Neuronal stem cell (in vitro differentiated cells): ENCODE measurements around the gene NUDCD3.

ENCODE experiments used
- DNase-seq: peaks from one replicate; pipeline ENCODE4 v3.0.0-alpha.2; 2013; ENCODE audit warnings: low spot score
- H2AFZ ChIP-seq: one replicate; pipeline ENCODE4 v1.6.1; 2013; ENCODE audit warnings: mild to moderate bottlenecking, low read length, inconsistent platforms
- H2AK5ac ChIP-seq: 2 replicates; pipeline ENCODE4 v1.6.1; 2013; ENCODE audit warnings: low read depth, mild to moderate bottlenecking, inconsistent platforms, low read length, moderate library complexity, mixed read lengths
- H2BK120ac ChIP-seq: 2 replicates; pipeline ENCODE4 v1.6.1; 2013; ENCODE audit warnings: low read depth, mild to moderate bottlenecking, inconsistent platforms, low read length, moderate library complexity, mixed read lengths
- H2BK12ac ChIP-seq: one replicate; pipeline ENCODE4 v1.6.1; 2013; ENCODE audit warnings: low read length, inconsistent platforms
- H2BK15ac ChIP-seq: 2 replicates; pipeline ENCODE4 v1.6.1; 2013; ENCODE audit warnings: mild to moderate bottlenecking, low read length, inconsistent platforms, mixed read lengths
- H2BK5ac ChIP-seq: one replicate; pipeline ENCODE4 v1.6.1; 2013; ENCODE audit warnings: inconsistent platforms, mild to moderate bottlenecking, low read length, moderate library complexity
- H3K14ac ChIP-seq: one replicate; pipeline ENCODE4 v1.6.1; 2013; ENCODE audit warnings: low read length, inconsistent platforms
- H3K18ac ChIP-seq: 2 replicates; pipeline ENCODE4 v1.6.1; 2013; ENCODE audit warnings: low read length, inconsistent platforms
- H3K23ac ChIP-seq: 2 replicates; pipeline ENCODE4 v1.6.1; 2013; ENCODE audit warnings: low read depth, mild to moderate bottlenecking, mixed read lengths, low read length, inconsistent platforms; ENCODE audit not compliant: poor library complexity
- H3K27ac ChIP-seq: replicated peaks from 3 replicates; pipeline ENCODE4 v1.5.1; 2013; ENCODE audit warnings: low read length, inconsistent platforms
- H3K27me3 ChIP-seq, 3 experiments: 2 replicates each; pipeline ENCODE4 v1.6.1; 2013; ENCODE audit warnings: low read length in 3 of 3, mild to moderate bottlenecking in 2 of 3, inconsistent platforms in 1 of 3, low read depth in 1 of 3, mixed read lengths in 1 of 3, moderate library complexity in 1 of 3; ENCODE audit not compliant: control insufficient read depth in 3 of 3, insufficient read depth in 3 of 3
- H3K36me3 ChIP-seq, 2 donors: replicated peaks in 1 of 2; 2 replicates each; pipeline ENCODE4 v1.6.1; 2013; ENCODE audit warnings: low read length in 2 of 2; ENCODE audit not compliant: control insufficient read depth in 2 of 2, insufficient read depth in 2 of 2
- H3K4ac ChIP-seq: 2 replicates; pipeline ENCODE4 v1.6.1; 2013; ENCODE audit warnings: inconsistent platforms, mild to moderate bottlenecking, low read length, moderate library complexity
- H3K4me1 ChIP-seq, 2 donors: 1 replicate in 1 of 2; 2 replicates in 1 of 2; pipeline ENCODE4 v1.6.1; 2013; ENCODE audit warnings: low read length in 2 of 2, low read depth in 1 of 2; ENCODE audit not compliant: control insufficient read depth in 2 of 2, insufficient read depth in 1 of 2
- H3K4me2 ChIP-seq: one replicate; pipeline ENCODE4 v1.6.1; 2013; ENCODE audit warnings: mild to moderate bottlenecking, low read length, inconsistent platforms; ENCODE audit not compliant: insufficient read depth, poor library complexity, severe bottlenecking
- H3K4me3 ChIP-seq, 2 donors: 2 replicates each; pipeline ENCODE4 v1.5.1; 2013; ENCODE audit warnings: low read length in 2 of 2, mild to moderate bottlenecking in 2 of 2, inconsistent platforms in 1 of 2, moderate library complexity in 1 of 2
- H3K79me1 ChIP-seq: one replicate; pipeline ENCODE4 v1.6.1; 2013; ENCODE audit warnings: low read depth, mild to moderate bottlenecking, inconsistent platforms, low read length, moderate library complexity
- H3K9ac ChIP-seq: one replicate; pipeline ENCODE4 v1.6.1; 2013; ENCODE audit warnings: mild to moderate bottlenecking, low read depth, low read length, inconsistent platforms; ENCODE audit not compliant: poor library complexity
- H3K9me3 ChIP-seq, 2 donors: replicated peaks in 1 of 2; 2 replicates each; pipeline versions ENCODE3 to v1.6.1; 2013; ENCODE audit warnings: low read length in 2 of 2, mild to moderate bottlenecking in 2 of 2, inconsistent platforms in 1 of 2, low read depth in 1 of 2, mixed read lengths in 1 of 2, moderate library complexity in 1 of 2; ENCODE audit not compliant: control insufficient read depth in 2 of 2, insufficient read depth in 1 of 2
- H4K8ac ChIP-seq: one replicate; pipeline ENCODE4 v1.6.1; 2013; ENCODE audit warnings: low read depth, mild to moderate bottlenecking, inconsistent platforms, low read length, moderate library complexity
- H4K91ac ChIP-seq: one replicate; pipeline ENCODE4 v1.6.1; 2013; ENCODE audit warnings: low read length, low read depth, mild to moderate bottlenecking, inconsistent platforms; ENCODE audit not compliant: poor library complexity
- WGBS, 2 donors: extraction: QIAGEN DNeasy Blood & Tissue Kit; methylation state at CpG; one replicate each; pipeline ENCODE4 v1.1.7; 2013; ENCODE audit warnings: missing lambda C conversion rate in 2 of 2, mixed read lengths in 1 of 2; ENCODE audit not compliant: insufficient read length in 2 of 2, insufficient replicate concordance in 1 of 2; ENCODE audit errors: extremely low coverage in 2 of 2; 5-methylcytosine and 5-hydroxymethylcytosine counted together

NUDCD3 gene

DNA sequence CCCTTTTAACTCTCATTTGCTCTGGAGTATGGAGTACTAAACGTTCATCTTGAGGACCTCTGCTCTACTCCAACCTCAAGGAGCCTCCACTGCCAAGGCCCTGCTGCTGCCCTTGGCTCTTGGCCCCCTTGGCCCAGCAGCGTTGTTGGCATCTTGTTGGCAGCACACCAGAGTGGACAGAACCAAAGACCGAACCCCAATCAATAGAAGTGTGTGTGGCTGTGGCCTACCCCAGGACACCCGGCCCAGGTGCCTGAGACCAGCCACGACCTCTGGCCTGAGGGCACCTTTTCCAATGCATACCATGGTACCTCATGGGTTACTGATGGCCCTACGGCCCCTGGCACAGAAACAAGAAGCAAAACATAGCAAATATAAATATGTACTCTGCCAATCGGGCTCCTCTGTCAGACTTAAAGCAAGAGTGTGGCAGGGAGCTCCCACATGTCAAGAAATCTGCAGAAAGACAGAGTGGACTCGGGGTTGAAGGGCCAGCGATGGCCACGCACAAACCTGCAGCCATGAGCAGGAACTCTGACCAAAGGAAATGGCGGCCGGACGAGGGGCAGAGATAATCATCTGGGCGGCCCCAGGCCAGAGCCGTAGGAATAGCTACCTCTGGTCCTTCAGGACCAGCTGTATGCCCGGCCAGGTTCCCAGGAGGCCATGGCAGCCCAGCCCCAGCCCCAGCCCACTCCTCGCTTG, 47.8 kb upstream of the NUDCD3 start:
- H2BK12ac ChIP-seq, result no peak overlapping the region
- no peak for DNase-seq
- WGBS, 2 donors, result no CpG with 5 or more reads among the region's 17 CpGs
- no peak overlapping the region for H2BK5ac ChIP-seq
- H3K9me3 ChIP-seq, result no peaks in the 10 kb centered on the region
- H3K4ac ChIP-seq, result no peak overlapping the region
- H3K9ac ChIP-seq, result no peak overlapping the region
- H2AFZ ChIP-seq, result no peak overlapping the region
- H2BK120ac ChIP-seq, result no peak overlapping the region
- peak overlapping the region; percentile 39 for H2BK15ac ChIP-seq
- H3K14ac ChIP-seq, result no peak overlapping the region
- H3K27ac ChIP-seq, result no peak overlapping the region
- no peaks in the 10 kb centered on the region for H3K79me1 ChIP-seq
- H3K36me3 ChIP-seq, result no peaks in the 10 kb centered on the region
- H3K4me1 ChIP-seq, result peaks cover 0 to 5% of the 10 kb centered on the region in 2 donors
- peak overlapping the region; percentile 27 for H3K18ac ChIP-seq
- no peak overlapping the region for H3K4me2 ChIP-seq
- H3K4me3 ChIP-seq, result no peak overlapping the region
- no peak overlapping the region for H4K91ac ChIP-seq
- no peak overlapping the region for H4K8ac ChIP-seq
- no peak overlapping the region for H3K23ac ChIP-seq
- peaks cover 0 to 12% (median 0%) of the 10 kb centered on the region in 3 experiments for H3K27me3 ChIP-seq
- no peak overlapping the region for H2AK5ac ChIP-seq

DNA sequence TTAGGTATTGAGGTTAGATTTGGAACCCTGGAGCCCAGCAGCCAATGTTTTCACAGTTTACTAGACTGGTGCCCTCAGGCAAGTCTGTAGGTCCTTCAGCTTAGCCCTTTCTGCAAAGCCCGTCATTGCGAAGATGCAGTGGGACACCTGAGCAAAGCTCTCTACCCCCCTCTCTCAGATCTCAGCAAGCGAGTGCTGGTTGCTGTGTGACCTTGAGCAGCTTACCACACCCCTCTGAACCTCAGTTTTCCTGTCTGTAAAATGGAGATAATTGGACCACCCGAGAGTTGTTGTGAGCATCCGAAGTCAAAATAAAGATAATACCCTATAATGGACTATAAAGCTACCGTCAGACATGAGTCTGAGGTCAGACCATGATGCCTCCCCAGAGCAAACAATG, 47.0 kb upstream of the NUDCD3 start:
- Histone ChIP-seq H3K4me1 (peaks cover 0 to 5% of the 10 kb centered on the region in 2 donors), H2BK5ac (no peak overlapping the region), H3K14ac (no peak overlapping the region), H3K79me1 (no peaks in the 10 kb centered on the region), H3K4ac (no peak overlapping the region), H3K18ac (no peak overlapping the region), H4K91ac (no peak overlapping the region), H2AFZ (no peak overlapping the region), H3K9me3 (no peaks in the 10 kb centered on the region), H3K27me3 (peaks cover 0 to 12% (median 0%) of the 10 kb centered on the region in 3 experiments), H3K4me2 (no peak overlapping the region), H2BK12ac (no peak overlapping the region), H2BK120ac (no peak overlapping the region), H3K4me3 (no peak overlapping the region), H3K27ac (no peak overlapping the region), H4K8ac (no peak overlapping the region), H3K23ac (no peak overlapping the region), H3K9ac (no peak overlapping the region), H3K36me3 (no peaks in the 10 kb centered on the region), H2AK5ac (no peak overlapping the region), H2BK15ac (no peak overlapping the region)
- no peak for DNase-seq
- no CpG with 5 or more reads among the region's 6 CpGs for WGBS, 2 donors

DNA sequence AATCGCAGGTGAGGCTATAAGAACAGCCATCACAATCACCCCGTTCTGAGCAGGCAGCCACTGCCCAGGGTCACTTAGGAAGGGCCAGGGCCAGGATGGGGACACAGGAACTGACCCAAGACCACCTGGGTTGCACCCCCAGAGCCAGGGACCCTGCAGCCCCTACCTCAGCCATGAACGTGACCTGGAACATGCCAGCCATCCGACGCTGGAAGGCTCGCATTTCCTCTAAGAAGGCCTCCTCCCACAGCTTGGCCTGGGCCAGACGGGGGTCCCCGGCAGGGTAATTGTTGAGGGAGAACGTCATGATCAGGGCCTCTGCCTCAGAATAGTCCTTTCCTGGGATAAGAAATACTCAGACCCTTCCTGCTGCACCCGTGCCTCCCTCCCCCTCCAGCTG, 45.6 kb upstream of the NUDCD3 start:
- no peak overlapping the region for H3K27ac ChIP-seq
- no peak overlapping the region for H2BK12ac ChIP-seq
- H2AK5ac ChIP-seq, result peak overlapping the region; percentile 26
- no peak overlapping the region for H3K4me2 ChIP-seq
- peak overlapping the region; percentile 22 for H3K18ac ChIP-seq
- no peaks in the 10 kb centered on the region for H3K79me1 ChIP-seq
- H2BK120ac ChIP-seq, result no peak overlapping the region
- peak overlapping the region; percentile 31 for H3K14ac ChIP-seq
- H2AFZ ChIP-seq, result no peak overlapping the region
- no peak overlapping the region for H2BK15ac ChIP-seq
- H3K4ac ChIP-seq, result no peak overlapping the region
- no peak for DNase-seq
- no peaks in the 10 kb centered on the region for H3K36me3 ChIP-seq
- peak overlapping the region; percentile 48 for H4K8ac ChIP-seq
- H3K27me3 ChIP-seq, result peaks cover 0 to 8% (median 0%) of the 10 kb centered on the region in 3 experiments
- H3K9ac ChIP-seq, result no peak overlapping the region
- H3K4me3 ChIP-seq, result no peak overlapping the region
- no CpG with 5 or more reads among the region's 10 CpGs for WGBS, 2 donors
- H4K91ac ChIP-seq, result no peak overlapping the region
- no peak overlapping the region for H3K23ac ChIP-seq
- H3K4me1 ChIP-seq, result peaks cover 0 to 2% of the 10 kb centered on the region in 2 donors
- peak overlapping the region; percentile 49 for H2BK5ac ChIP-seq
- no peaks in the 10 kb centered on the region for H3K9me3 ChIP-seq

DNA sequence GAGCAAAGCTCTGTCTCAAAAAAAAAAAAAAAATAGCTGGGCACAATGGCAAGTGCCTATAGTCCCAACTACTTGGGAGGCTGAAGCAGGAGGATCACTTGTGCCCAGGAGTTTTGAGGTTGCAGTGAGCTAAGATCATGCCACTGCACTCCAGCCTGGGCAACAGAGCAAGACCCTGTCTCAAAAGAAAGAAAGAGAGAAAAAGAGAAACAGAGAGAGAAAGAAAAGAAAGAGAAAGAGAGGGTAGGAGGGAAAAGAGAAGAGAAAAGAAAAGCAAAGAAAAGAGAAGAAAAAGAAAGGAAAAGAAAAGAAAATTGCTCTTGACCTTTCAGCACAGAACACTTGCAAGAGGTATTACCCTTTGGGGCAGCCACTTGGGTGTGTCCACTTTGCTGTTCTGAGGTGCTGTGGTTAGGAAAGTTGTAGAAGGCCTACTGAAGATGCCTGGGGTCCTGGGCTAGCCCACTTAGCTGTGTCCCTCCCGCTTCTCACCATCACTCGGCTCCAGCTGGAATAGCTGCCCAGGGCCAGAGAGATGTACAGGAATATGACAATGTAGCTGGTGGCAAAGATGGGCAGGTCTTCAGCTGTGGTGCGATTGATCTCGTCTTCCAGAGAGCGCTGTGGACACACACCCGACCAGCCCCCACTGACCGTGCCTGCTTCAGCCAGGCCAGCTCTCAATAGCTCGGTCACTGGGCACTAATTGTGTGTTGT, 45.0 kb upstream of the NUDCD3 start:
- WGBS, 2 donors, result no CpG with 5 or more reads among the region's 8 CpGs
- no peak for DNase-seq

More for the DNA sequence above, 45.0 kb upstream of the NUDCD3 start:
- H3K23ac ChIP-seq, result no peak overlapping the region
- no peak overlapping the region for H2BK120ac ChIP-seq
- H3K4me3 ChIP-seq, result no peak overlapping the region
- H3K14ac ChIP-seq, result no peak overlapping the region
- no peak overlapping the region for H4K8ac ChIP-seq
- no peak overlapping the region for H2BK12ac ChIP-seq
- no peak overlapping the region for H3K27ac ChIP-seq
- no peak overlapping the region for H2AFZ ChIP-seq
- peaks cover 0 to 2% of the 10 kb centered on the region in 2 donors for H3K4me1 ChIP-seq
- no peak overlapping the region for H3K4me2 ChIP-seq
- no peak overlapping the region for H3K18ac ChIP-seq
- no peak overlapping the region for H4K91ac ChIP-seq
- H3K4ac ChIP-seq, result no peak overlapping the region
- no peaks in the 10 kb centered on the region for H3K36me3 ChIP-seq
- H2BK15ac ChIP-seq, result no peak overlapping the region
- no peak overlapping the region for H2AK5ac ChIP-seq
- no peak overlapping the region for H3K9ac ChIP-seq
- H3K27me3 ChIP-seq, result peaks cover 0 to 8% (median 0%) of the 10 kb centered on the region in 3 experiments
- H2BK5ac ChIP-seq, result no peak overlapping the region
- H3K9me3 ChIP-seq, result no peaks in the 10 kb centered on the region
- no peaks in the 10 kb centered on the region for H3K79me1 ChIP-seq
